Activated CD8-positive, alpha-beta memory T cell treated with anti-CD3 and anti-CD28 coated beads, Interleukin-2, amount 50 U/mL, for 1 hour (primary cell): ENCODE measurements around the gene HMGCS2.
"Not testable (repeated sequence)": the region's sequence is repeated elsewhere in the genome, so short reads cannot be mapped to it uniquely, and the experiment has no call there.

Experiments
- DNase-seq: peaks from one replicate; pipeline ENCODE4 v3.0.0-alpha.2; 2020; ENCODE audit errors: extremely low read depth

The HMGCS2 gene

DNA sequence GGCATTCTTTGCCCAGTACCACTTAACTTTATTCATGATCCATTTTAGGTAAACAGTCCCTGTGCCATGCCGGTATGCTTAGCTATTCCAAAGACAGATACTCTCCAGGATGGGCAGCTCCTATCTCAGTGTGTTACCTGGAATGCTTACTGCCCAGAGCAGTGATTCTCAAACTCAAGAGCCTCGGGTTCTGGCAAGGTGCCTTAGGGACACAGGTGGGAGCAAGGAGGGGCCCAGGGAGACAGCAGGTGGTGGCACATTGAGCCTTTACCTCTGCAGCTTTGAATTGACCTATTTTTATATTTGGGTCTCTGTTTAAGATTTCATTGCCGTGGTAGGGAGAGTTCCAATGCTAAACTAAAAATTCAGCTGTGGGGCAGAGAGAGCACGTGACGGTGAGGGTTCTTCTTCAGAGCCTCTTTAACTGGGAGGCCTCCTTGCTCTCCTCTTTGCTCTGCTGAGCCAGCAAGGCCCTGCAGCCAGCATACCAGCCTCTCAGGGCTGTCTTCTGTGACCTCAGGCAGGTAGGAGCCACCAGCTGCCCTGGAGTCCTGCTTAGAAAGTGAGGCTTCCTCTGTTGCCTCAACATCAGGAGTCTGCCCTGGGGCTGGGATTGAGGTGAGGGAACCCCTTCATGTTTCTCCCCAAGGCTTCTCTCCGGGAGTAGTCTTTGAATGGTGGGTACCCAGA, 36.8 kb downstream of the HMGCS2 start:
- DNase-seq: no peak

DNA sequence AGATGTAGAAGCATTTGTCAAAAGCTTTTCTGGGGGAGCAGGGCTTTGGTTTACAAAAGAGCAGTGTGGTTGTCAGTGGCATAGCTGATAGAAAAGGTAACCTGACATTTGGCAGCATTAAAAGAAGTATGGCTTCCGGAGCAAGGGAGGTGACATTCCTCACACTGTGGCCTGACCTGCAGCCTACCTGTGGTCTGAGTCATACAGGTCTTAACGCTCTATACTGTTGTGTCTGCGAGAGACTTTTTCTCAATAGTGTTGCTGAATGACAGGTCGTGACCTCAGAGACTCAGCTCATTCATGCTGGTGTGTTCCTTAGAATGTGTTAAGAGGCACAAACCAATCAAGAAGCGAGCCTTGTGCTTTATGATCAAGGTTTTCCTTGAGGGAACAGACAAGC, 37.6 kb downstream of the HMGCS2 start:
- DNase-seq: no peak

DNA sequence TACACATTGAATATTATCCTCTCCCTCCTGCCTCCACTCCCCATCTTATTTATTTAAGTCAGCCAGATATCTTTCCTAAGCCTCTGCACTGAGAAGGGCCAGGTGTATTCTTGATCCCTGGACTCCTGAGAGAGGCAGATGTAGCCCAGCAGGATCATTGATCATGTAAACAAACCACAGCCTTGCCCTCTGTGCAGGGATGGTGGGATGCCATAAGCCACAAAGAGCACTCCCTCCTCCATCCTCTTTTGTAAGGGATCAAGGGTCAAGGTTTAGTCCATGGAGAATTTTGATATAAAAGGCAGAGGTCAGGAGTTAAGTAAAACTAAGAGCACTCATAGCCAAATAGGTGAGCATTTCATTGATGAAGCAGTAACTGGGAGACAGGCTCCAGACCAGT, 39.7 kb downstream of the HMGCS2 start:
- DNase-seq: no peak

DNA sequence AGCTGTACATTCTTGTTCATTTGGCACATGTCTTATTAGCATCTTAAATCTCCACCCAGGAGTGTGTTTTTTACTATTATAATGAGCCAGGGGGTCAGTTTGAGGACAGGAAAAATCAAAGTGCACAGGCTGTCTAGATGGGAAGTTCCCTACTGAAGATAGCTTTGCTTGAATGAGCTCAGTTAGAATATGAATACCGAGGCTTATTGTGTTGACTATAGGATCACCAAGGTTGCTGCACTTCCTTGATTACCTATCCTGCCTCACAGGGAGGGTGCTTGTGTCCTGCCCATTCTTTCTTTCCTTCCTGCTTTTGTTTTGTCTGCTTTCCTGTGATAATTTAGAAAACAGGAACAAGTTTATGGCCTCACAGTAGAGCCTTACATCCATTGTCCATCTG, 40.7 kb downstream of the HMGCS2 start:
- DNase-seq: no peak

DNA sequence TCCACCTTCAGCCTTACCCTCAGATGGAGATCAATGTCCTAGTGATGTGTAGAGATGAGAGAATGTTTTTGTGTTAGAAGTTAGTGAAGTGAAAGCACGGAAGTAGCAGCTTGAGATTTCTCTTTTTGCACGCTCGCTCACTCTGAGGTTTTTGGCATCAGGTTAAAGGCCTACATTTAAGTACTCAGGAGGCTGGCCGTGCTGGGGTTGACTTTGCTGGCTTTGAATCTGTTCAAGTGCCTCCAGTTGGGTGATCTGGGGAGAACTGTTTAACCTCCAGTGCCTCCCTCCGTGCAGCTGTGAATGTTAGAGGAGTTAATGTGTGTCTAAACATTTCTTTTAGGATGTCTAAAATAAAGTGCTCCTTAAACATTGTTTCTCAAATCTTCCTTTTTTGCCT, 43.1 kb downstream of the HMGCS2 start:
- DNase-seq: no peak

DNA sequence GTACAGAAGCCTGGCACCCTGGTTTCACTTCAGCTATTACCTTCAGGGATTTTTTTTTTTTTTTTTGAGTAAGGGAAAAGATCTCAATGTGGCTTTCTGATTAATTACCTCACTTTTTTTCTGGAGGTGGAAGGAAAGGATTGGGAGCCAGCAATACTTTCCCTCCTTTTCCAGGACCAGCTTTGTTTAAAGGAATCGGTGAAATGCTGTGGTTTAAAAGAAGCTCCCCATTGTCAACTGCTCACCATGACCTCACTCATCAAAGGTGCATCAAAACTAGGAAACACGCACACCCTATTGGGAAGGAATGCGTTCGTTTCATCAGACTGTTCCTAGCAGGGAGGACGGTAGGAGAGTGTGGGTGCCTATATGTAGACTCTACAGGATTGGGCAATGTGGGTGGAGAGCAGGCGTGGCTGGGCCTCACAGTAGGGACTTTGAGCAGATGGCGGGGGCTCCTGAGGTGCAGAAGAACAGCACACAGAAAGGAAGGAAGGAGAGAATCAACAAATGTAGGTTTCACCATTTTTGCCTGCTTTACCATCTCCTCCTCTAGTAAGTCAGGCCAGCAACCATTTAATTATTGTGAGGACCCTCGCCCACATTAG, 44.0 kb downstream of the HMGCS2 start:
- DNase-seq: no peak

DNA sequence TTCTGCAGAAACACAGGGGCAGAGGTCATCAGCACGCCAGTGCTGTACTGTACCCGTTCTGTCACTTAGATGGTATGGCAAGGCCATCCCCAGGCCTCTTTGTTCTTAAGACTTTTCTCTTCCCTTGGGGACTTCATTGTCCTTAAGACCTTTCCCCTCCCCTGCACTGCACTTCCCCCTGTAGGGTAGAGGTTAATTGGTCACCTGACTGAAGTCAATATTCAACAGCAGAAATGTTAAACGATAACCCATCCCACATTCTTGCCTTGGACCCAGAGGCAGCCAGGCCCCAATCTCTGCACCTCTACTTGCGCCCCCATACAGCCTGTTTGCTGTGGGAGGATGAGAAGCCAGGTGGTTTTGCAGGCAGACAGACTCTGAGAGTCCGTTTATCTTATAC, 46.8 kb downstream of the HMGCS2 start:
- DNase-seq: no peak

DNA sequence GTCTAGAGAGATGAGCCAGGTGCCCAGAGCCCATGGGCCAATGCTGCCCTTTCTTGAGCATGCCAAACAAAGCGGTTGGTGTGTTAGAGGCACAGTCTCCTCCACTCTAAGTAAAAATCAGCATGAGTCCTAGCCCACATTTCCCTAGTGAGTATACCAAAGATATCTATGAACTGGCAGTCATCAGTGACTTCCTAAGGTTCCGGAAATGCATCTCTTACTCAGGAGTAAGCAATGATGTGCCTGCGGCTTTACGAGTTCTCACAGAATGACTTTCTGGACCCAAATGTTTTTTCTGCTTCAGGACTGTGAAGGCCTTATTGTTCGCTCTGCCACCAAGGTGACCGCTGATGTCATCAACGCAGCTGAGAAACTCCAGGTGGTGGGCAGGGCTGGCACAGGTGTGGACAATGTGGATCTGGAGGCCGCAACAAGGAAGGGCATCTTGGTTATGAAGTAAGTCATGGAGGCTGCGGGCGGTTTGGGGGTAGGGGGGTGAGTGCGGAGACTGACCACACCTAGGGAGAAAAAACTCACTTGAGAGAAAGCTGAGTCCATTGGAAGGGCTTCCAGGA, 47.8 kb downstream of the HMGCS2 start:
- no peak for DNase-seq

DNA sequence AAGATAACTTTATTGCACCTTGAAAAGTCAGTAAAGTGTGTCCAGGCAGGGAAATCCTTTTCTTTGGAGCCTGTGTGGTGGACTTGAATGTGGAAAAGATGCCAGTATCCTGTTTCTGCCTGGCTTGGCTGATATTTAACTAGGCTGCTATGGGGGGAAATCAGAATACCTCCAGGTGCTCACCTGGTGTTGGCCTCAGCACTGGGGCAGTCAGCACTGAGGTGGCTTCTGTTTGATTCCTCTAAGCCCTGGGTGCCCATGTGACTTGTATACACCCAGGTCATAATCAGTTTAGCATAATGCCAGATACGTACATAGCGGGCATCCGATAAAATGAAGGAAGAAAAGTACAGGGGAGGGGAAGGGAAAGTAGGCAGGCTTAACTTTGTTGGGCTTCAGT, 49.7 kb downstream of the HMGCS2 start:
- no peak for DNase-seq

DNA sequence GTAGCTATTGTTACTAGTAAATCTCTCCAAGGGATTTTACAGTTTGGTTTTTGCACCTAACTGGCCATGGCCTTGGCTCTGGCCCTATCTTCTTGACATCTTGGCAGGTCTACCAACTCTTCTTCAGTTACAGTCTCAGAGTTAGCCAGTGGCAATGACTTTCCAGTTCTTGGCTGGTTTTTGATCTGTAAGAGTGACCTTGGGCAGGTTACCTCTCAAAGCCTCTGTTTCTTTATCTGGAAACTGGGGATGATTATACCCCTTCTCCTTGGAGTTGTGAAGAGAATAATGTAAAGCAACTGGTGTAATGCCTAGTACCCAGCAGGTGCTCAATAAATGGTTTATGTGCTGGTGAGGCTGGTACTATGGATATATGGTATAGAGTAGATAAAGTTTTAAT, 50.3 kb downstream of the HMGCS2 start:
- DNase-seq: no peak

DNA sequence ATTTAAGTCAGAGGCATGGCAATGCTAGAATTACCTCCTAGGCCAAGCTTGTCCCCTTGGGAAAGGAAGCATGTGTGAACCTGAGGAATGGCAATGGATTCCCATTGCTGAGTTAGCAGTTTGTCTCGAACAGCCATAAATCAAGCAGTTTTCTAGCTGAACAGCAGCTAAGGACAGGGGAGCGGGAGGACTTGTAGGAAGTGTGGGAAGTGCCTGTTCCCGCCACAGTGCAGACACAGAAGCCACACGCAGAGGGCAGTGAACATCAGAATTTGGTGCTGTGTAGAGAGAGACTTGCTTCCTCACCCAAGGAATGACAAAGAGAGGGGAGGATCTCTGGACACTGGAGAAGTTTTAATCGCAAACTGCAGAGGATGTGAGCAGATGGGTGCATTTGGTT, 53.2 kb downstream of the HMGCS2 start:
- no peak for DNase-seq

DNA sequence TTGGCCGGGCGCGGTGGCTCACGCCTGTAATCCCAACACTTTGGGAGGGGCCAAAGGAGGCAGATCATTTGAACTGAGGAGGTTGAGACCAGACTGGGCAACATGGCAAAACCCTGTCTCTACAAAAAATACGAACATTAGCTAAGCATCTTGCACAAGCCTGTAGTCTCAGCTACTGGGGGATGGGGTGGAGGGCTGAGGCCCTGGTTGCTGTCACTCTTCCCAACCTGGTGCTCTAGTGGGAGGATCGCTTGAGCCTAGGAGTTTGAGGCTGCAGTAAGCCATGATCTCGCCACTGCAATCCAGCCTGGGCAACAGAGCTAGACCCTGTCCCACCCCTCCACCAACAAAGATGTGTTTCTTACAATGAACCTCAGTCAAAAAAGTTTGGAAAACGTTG, 54.1 kb downstream of the HMGCS2 start:
- no peak for DNase-seq

DNA sequence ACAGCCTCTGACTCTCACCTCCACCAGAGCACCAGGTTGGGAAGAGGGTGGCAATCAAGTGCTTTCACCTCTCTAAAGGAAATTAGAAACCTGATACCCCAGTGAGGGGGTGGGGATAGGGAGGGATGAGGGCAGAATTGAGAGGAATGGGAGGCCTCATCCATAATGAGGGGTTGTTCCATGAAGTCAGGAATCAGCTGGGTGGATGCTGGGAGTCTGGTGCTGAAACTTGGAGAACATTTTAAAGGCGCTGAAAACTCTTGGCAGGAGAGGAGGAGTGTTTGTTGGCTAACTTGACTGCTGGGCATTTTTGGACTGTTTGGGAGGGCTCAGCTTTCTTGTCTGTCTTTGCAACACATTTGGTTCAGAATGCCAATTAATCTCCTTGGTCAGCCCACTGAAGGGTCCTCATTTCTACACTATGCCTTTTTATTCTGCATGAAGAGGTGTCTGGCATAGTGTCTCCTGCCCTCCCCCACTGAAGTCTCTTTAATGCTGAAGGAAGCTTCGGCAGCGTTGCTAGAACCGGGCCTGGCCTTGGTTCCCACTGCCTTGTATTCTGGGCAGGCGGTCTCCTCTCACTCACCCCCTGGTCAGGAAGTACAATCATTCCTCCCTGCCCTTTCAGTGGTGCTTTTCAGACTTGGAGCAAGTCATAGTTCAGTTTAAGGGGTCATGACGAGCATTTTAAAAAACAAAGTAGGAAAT, 54.8 kb downstream of the HMGCS2 start:
- no peak for DNase-seq

DNA sequence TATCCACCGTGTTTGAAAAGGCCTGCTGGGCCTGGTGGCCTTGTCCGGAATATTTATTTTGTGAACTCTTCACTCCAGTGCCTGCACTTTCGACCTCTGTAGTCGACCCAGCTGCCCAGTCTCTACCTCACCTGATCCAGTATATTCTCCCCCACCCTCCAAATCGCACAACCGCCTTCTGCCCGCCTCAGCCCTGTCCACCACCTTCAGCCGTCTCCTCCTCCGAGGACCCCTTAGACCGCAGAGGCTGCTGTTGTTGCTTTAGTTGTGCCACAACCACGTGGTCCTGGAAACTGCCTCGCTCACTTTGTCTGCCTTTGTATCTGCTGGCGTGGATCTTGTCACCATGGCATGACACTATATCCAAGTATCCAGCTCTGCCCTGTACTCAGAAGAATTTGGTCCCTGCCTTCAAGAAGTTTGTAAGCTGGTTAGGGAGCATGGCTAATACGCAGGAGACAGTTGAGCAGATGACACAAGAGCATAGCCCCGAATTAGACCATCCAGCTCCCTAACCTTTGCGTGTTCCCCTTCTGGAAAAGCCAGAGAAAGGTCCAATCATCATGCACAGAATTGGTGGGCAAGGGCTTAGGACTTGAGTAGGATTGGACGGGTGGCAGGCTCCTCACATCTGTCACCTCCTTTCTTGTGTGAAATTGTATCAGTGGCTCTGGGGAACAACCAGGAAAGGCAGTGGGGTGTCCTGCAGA, 55.5 kb downstream of the HMGCS2 start:
- DNase-seq: no peak

DNA sequence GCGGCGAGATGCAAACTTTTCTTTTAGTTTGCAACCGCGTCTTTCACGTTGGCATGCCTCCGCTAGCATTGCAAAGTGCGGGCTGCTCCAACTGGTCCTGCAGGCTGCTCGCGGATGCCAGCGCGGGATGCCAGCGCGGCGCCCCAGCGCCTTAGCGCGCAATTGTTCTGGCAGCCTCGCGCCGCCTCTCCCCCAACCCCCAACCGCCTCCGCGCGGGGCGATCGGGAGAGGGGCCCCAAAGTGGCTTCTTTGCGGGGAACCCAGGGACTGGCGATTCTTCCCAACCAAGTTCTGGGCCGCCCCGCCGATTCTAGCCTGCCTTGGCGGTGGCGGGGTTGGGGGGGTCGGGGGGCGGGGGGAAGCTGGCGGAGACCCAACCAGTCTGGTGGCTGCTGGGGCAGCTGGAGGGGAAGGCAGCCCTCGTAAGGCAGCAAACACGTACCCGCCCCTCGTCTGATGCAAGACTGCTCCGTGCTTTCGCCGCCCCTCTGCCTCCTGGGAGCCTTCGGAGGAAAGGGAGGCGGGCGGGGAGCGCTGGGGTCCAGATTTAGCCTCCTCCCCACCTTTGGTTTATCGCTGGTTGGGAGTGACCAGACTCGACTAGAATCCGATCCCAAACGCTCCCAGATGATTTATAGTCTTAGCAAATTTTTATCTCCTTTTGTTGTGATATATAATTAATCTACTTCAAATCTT, 56.2 kb downstream of the HMGCS2 start:
- DNase-seq: no peak

DNA sequence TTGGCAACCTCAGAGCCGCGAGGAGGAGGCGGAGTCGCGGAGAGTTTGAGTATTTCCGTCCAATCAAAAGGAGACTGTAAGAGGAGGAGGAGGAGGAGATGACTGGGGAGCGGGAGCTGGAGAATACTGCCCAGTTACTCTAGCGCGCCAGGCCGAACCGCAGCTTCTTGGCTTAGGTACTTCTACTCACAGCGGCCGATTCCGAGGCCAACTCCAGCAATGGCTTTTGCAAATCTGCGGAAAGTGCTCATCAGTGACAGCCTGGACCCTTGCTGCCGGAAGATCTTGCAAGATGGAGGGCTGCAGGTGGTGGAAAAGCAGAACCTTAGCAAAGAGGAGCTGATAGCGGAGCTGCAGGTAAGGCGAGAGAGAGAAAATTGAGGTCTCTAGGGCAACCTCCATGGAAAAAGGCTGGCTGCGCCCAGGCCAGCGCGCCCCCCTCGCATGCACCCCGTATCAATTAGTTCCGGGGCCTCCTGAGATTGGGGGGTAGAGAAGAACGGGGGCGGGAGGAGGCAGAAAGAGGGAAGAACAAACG, 56.8 kb downstream of the HMGCS2 start, which contains the start of gene PHGDH:
TSS of gene PHGDH (plus strand) at position 131 of the 538 bp plus-strand sequence. CDS start at position 220, 89 bp downstream.
- no peak for DNase-seq

DNA sequence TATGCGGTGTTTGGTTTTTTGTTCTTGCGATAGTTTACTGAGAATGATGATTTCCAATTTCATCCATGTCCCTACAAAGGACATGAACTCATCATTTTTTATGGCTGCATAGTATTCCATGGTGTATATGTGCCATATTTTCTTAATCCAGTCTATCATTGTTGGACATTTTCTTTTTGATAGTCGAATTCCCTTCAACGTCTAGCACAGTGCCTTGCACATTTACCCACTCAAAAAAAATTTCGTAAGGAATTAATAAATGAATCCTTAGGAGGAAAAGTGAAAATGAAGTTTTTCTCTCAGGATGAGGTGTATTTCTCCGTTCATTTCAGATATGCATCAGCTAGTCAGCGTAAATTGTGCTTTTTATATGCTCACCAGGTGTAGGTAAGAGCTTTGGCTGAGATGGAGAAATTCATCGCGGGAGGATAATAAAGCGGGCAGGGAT, 57.3 kb downstream of the HMGCS2 start:
- not testable (repeated sequence) for DNase-seq

DNA sequence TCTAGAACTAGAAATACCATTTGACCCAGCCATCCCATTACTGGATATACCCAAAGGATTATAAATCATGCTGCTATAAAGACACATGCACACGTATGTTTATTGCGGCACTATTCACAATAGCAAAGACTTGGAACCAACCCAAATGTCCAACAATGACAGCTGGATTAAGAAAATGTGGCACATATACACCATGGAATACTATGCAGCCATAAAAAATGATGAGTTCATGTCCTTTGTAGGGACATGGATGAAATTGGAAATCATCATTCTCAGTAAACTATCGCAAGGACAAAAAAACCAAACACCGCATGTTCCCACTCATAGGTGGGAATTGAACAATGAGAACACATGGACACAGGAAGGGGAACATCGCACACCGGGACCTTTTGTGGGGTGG, 62.1 kb downstream of the HMGCS2 start:
- not testable (repeated sequence) for DNase-seq

DNA sequence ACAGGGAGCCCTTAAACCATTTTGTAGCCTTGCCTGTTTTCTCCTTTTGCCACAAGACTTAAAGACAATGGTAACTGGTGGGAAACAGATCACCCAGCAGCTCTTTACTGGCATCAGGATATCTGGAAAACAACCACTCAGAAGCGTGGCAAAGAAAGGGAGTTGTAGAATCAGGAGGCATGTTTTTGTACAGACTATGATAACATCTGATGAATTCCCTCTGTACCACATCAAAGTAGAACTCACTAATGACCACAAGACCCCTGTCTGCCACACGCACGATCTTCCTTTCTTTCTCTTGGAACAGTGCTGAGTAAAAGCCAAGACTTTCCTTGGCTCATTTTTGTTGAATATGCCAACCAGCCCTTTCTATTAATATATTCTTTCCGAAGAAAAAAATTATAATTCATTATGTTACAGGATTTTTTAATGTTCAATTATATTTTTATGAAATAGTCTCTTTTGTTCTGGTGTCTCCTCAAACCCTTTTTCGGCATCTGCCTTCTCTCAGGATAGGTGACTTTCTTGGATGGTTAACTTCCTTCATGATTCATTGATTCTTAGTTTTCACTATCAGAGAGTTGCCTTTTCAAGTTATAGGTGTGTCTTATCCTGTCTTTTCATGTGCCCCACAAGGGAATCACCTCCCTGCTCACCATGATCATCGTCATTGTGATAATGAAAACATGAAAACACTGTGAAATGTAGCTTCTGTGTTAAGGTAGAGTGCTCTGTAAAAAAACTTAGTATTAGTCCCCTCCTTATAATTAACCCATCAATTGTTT, 64.8 kb downstream of the HMGCS2 start:
- DNase-seq: no peak

DNA sequence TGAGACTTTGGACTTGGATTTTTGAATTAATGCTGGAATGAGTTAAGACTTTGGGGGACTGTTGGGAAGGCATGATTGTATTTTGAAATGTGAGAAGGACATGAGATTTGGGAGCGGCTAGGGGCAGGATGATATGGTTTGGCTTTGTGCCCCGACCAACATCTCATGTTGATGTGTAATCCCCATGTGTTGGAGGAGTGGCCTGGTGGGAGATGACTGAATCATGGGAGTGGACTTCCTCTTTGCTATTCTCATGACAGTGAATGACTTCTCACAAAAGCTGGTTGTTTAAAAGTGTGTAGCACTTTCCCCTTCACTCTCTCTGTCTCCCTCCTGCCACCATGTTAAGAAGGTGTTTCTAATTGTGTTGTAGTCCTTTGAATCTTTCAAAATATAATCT, 66.3 kb downstream of the HMGCS2 start:
- DNase-seq: no peak
